HG03103 (cell line): ENCODE measurements around the gene ADAMTS2.

Experiments
- ATAC-seq: cut with Tn5 transposase; IDR thresholded peaks from one replicate; pipeline ENCODE4 v1.9.1; 2021; ENCODE audit warnings: low read depth; ENCODE audit not compliant: unreplicated experiment

ADAMTS2 gene

GRCh38 chr5:179301376-179301775, 43.9 kb downstream of the ADAMTS2 start:
- no peak for ATAC-seq

GRCh38 chr5:179300581-179301180, 44.6 kb downstream of the ADAMTS2 start:
- ATAC-seq = no peak

GRCh38 chr5:179298181-179298993, 46.9 kb downstream of the ADAMTS2 start:
- no peak for ATAC-seq

GRCh38 chr5:179297486-179298180, 47.6 kb downstream of the ADAMTS2 start:
- ATAC-seq = no peak

GRCh38 chr5:179297026-179297425, 48.2 kb downstream of the ADAMTS2 start:
- no peak for ATAC-seq

GRCh38 chr5:179296150-179296821, 49.0 kb downstream of the ADAMTS2 start:
- no peak for ATAC-seq

GRCh38 chr5:179295778-179296149, 49.5 kb downstream of the ADAMTS2 start:
- ATAC-seq = no peak

GRCh38 chr5:179294891-179295777, 50.1 kb downstream of the ADAMTS2 start:
- ATAC-seq = no peak

- no peak for ATAC-seq
Observed at GRCh38 chr5:179294131-179294780, 51.0 kb downstream of the ADAMTS2 start.

- ATAC-seq = no peak
Observed at GRCh38 chr5:179292681-179293635, 52.3 kb downstream of the ADAMTS2 start.

- no peak for ATAC-seq
Observed at GRCh38 chr5:179292202-179292601, 53.1 kb downstream of the ADAMTS2 start.

GRCh38 chr5:179290681-179291540, 54.4 kb downstream of the ADAMTS2 start:
- no peak for ATAC-seq

GRCh38 chr5:179289756-179290385, 55.4 kb downstream of the ADAMTS2 start:
- ATAC-seq = no peak

GRCh38 chr5:179288809-179289185, 56.5 kb downstream of the ADAMTS2 start:
- ATAC-seq = no peak

GRCh38 chr5:179288101-179288808, 57.0 kb downstream of the ADAMTS2 start:
- ATAC-seq = no peak

GRCh38 chr5:179287631-179288030, 57.6 kb downstream of the ADAMTS2 start:
- no peak for ATAC-seq

- ATAC-seq = no peak
Observed at GRCh38 chr5:179287071-179287470, 58.2 kb downstream of the ADAMTS2 start.
